HG03342 (cell line): Measurements from ENCODE around the gene SCUBE1.
"Not testable (repeated sequence)": the region's sequence is repeated elsewhere in the genome, so short reads cannot be mapped to it uniquely, and the experiment has no call there.

ENCODE experiments used
- ATAC-seq: cut with Tn5 transposase; IDR thresholded peaks from one replicate; pipeline ENCODE4 v1.9.1; 2021; ENCODE audit warnings: mild to moderate bottlenecking, moderate library complexity; ENCODE audit not compliant: unreplicated experiment

Gene SCUBE1

DNA sequence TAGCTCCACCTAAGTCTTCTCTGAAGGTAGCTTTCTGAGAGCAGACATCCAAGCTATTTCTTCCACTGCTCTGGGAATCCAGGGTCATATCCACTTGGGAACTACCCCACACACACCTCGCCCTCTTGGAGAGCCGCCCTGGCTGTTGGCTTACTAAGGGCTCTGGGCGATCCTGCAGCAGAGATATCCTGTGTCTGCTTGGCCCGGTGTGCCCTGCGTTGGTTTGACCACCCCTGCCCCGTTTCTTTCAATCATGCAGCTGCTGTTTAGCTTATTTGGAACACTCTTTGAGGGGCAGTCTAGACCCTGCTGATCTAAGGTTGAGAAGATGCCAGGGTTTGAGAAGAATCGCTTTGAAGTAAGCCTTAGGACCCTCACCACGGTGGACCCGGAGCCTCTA lies 17.4 kb upstream of the SCUBE1 start:
- no peak for ATAC-seq

GRCh38 chr22:43356881-43357280 lies 13.7 kb upstream of the SCUBE1 start:
- ATAC-seq: no peak

DNA sequence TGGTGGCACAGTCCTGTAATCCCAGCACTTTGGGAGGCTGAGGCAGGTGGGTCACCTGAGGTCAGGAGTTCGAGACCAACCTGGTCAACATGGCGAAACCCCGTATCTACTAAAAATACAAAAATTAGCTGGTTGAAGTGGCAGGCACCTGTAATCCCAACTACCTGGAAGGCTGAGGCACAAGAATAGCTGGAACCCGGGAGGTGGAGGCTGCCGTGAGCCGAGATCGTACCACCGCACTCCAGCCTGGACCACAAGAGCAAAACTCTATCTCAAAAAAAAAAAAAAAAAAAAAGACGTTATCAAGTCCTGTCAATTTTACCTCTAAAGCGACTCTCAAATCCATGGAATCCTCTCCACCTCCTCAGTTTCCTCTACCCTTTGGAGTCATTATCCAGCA lies 12.5 kb upstream of the SCUBE1 start:
- ATAC-seq: not testable (repeated sequence)

GRCh38 chr22:43351966-43352345 lies 8.8 kb upstream of the SCUBE1 start:
- ATAC-seq: no peak

DNA sequence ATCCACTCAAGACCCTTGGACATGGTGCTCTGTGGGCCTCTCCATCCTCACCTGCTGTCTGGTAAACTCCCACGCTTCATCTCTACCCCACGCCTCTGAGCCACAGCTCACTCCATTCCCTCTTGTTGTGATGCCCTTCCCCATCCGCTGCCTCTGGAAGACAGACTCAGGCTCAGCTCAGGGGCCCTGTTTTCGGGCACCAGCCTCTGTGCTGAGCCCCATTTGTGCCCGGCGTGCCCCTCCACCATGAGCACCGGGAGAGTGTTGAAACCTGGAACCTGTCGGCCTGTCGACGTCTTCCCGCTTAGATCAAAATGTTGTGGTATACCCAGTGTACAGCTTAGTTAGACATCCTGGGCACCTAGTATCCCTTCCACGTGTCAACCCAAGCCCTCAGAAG lies 6.5 kb upstream of the SCUBE1 start:
- no peak for ATAC-seq

GRCh38 chr22:43346521-43346929 lies 3.4 kb upstream of the SCUBE1 start:
- ATAC-seq: no peak

DNA sequence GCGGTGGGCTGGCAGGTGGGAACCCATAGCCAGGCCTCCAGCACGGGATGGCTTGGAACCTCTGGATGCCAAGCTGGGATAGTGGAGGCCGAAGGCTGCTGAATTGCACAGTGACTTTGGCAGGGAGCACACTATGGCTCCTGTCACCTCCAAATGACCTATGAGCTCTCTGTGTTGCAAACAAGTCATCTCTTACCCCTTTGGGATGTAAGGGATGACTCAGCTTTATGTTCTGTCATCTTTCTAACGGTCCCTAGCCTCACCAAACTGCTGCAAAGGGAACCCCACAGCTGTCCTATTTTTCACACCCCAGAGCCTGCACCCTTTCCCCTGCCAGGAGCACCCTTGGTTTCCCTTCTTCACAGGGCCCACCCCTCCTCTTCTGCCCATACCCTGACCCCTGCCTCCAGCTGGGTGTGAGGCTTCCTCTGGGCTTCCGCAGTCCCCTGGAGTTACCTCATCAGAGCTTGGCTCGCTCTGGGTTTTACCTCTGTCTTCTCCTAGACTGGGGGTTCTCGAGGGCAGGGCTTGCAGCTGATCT lies 2.7 kb upstream of the SCUBE1 start:
- no peak for ATAC-seq

DNA sequence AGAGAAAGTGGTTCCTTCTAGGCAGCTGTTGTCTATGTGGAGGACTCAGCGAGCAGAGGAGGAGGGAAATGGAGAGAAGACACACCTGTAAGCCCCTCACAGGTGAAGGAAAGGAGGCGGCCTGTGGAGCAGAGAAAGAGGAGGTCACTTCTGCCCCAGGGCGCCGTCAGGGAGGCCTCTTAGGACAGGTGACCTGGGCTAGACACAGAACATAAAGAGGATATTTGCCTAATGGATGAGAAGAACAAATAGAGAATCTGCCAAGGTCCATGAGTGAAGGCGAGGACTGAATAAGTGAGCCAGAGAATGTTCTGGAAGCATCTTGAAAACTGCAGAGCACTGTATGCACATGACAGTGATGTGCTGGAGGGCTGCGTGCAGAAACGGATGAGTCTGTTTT lies 2.2 kb upstream of the SCUBE1 start:
- no peak for ATAC-seq

- ATAC-seq: no peak
Measured at GRCh38 chr22:43344520-43344787, 1.3 kb upstream of the SCUBE1 start.

GRCh38 chr22:43343670-43344519 lies 723 bp upstream of the SCUBE1 start:
- ATAC-seq: no peak

DNA sequence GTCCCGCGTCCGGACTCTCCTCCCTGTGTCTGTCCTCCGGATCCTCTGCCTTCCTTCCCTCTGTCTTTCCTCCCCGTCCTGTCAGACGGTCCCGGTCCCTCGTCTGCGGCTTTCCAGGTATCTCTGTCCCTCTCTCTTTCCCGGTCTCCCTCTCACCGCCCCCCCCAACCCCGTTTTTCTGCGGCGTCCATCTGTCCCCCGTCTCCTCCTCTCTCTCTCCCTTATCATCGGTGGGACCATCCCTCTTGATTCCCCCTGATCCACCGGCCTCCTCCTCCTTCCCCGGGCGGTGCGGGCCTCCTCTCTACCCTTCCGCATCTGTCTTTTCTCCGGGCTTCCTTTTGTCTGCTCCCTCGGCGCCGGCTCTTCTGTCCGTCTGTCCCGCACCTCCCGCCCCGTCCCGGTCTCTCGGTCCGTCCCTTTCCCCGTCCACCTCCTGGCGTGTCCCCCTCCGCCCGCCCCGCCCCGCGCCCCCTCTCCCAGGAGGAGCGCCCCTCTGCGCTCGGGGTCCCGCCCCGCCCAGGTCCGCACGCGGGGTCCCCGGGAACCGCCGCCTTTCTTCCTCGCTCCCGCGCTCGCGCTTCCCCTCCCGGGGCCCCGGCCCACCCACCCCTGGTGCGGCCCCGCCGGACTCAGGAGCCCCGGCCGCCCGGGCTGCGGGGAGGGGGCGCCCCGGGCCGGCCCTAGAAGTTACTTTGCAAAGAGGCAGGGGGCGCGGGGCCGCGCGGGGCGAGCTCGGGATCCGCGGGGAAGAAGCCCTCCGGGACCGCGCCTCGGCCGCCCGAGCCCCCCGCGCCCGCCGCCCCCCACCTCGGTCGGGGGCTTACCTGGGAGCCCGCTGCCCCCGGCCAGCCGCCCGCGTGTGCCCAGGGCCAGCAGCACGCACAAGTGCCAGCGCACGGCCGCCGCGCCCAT lies 568 bp downstream of the SCUBE1 start:
- ATAC-seq: no peak

DNA sequence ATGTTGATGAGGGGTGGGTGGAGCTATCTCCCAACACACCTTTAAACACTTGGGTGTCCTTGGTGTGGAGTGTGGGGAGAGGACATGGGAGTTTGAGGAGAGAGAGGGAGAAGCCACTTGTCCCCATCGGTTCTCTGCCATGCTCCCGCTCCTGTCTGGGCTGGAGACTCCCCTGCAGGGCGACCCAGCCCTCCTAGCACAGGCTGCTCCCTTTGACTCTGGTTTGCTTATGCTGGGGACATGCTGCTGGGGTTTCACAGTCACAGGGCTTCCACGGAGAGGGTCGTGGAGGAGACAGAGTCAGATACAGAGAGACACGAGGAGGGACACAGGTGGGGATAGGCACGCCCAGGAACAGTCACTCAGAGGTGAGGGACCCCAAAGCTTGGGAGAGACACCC lies 1.6 kb downstream of the SCUBE1 start:
- no peak for ATAC-seq

DNA sequence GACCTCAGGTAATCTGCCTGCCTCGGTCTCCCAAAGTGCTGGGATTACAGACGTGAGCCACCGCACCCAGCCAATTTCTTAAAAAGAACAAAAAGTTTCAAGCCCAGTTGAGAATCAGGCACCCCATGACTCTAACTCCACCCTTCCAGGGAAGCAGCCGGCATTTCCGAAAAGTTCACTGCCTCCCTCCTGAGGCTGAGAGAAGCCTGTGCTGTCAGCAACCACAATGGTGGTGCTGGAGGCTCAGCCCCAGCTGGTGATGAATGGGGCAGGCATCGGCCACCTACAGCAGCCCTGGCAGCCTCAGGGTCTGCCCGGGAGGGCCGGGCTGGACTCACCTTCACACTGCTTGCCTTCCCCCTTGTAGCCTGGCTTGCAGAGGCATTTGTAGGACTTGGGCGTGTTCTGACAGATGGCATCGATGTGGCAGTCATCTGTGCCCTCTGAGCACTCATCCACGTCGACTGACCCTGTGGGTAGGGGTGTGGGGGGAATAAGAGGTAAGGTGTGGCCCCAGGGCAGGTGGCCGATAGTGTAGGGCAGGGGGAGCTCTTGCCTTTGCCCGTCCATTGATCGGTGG lies 4.3 kb downstream of the SCUBE1 start:
- no peak for ATAC-seq

GRCh38 chr22:43337946-43338345 lies 5.2 kb downstream of the SCUBE1 start:
- ATAC-seq: no peak

DNA sequence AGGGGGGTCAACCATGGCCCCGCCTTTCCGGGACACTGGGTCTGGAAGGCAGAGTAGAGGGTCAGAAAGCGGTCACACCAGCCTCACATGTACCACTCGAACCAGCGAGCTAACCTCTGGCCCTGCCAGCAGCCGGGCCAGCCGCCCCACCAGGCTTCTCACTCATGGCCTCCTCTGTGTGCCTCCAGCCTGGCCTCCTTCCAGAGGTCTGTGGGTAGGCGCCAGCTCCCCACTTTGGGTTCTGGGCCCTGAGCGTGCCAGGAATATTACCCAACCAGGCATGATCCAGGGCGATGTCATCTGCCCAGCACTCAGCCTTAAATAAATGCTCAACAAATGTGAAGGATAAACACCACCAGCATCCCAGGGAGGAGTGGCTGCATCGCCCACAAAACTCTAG lies 5.8 kb downstream of the SCUBE1 start:
- no peak for ATAC-seq

GRCh38 chr22:43334378-43334777 lies 8.8 kb downstream of the SCUBE1 start:
- ATAC-seq: no peak

GRCh38 chr22:43333978-43334377 lies 9.2 kb downstream of the SCUBE1 start:
- no peak for ATAC-seq

DNA sequence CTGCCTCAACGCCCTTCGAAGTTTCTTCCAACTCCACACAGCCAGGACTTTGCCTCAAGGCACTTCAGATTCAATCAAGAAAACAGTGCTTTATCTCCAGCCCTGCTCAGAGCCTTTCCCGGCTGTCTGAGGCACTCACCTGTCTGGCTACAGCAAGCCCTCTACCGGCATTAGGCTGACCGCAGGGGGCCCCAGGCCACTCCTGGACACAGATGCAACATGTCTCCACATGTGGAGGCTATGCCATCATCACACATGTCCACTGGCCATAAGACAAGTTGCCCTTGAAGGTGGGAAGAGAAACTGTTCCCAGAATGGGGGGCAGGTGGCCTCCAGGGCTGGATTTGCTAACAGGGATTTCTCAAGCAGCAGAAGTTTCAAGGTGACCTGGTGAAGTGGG lies 10.0 kb downstream of the SCUBE1 start:
- no peak for ATAC-seq

- ATAC-seq: no peak
Measured at GRCh38 chr22:43331698-43332097, 11.5 kb downstream of the SCUBE1 start.

DNA sequence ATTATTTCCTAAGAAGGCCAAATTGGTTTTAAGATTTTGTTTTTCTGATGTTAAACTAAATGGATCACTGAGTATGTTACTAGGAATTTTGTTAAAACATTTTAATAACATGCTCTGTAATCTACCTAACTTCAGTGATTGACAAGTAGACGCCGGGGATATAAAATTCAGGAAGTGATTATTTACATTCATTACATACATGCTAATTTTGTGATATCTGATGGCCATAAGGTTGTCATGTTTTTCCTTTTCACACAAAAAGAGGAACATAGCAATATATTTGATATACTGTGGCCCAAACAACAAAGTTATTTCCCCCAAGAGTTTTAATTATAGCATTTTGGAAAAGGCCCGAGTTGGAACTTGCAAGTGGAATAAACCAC lies 12.1 kb downstream of the SCUBE1 start:
- ATAC-seq: no peak

- no peak for ATAC-seq
Measured at GRCh38 chr22:43330178-43331068, 12.7 kb downstream of the SCUBE1 start.
